HepG2 (cell line): ENCODE results near the gene MAP3K1. TPM values are rescaled to one million over a fixed set of nuclear protein-coding genes. Genes with fewer than 3 reads are reported as not detected.

Experiments
- ATF5 ChIP-seq: sonication (generic); formaldehyde crosslinking; IDR thresholded peaks from 2 replicates; pipeline ENCODE4 v1.4.0; 2020; ENCODE audit warnings: mild to moderate bottlenecking, low read depth, missing genetic modification reagents
- DZIP1 ChIP-seq: sonication (generic); formaldehyde crosslinking; IDR thresholded peaks from 2 replicates; pipeline ENCODE4 v1.5.0; 2020; ENCODE audit warnings: mild to moderate bottlenecking, missing genetic modification reagents
- E2F1 ChIP-seq: sonication (generic); formaldehyde crosslinking; IDR thresholded peaks from 2 replicates; pipeline ENCODE4 v1.5.0; 2020; ENCODE audit warnings: missing genetic modification reagents
- KDM5B ChIP-seq: sonication (generic); formaldehyde crosslinking; IDR thresholded peaks from 2 replicates; pipeline ENCODE4 v1.4.0; 2020; ENCODE audit warnings: missing genetic modification reagents, mild to moderate bottlenecking, borderline replicate concordance
- KLF12 ChIP-seq: sonication (generic); formaldehyde crosslinking; IDR thresholded peaks from 2 replicates; pipeline ENCODE4 v1.4.0; 2020; ENCODE audit warnings: missing genetic modification reagents, borderline replicate concordance
- MYC ChIP-seq: sonication (generic); formaldehyde crosslinking; IDR thresholded peaks from 2 replicates; pipeline ENCODE4 v1.9.0; 2021; ENCODE audit warnings: missing genetic modification reagents, borderline replicate concordance
- NONO ChIP-seq, 2 experiments: fragments of 450-650 bp in 1 of 2; sonication (generic) in 1 of 2; formaldehyde crosslinking in 1 of 2; IDR thresholded peaks in 1 of 2; conservative IDR thresholded peaks in 1 of 2; 2 replicates each; pipeline versions ENCODE4 v1.6.1 to v1.8.0; 2017 to 2022; ENCODE audit warnings: mild to moderate bottlenecking in 1 of 2, missing genetic modification reagents in 1 of 2, moderate library complexity in 1 of 2
- PCBP1 ChIP-seq: fragments of 200-400 bp; formaldehyde crosslinking; IDR thresholded peaks from 2 replicates; pipeline ENCODE4 v1.6.1; 2017; ENCODE audit warnings: mild to moderate bottlenecking, low read depth, low read length, borderline replicate concordance
- PCBP2 ChIP-seq: fragments of 200-400 bp; formaldehyde crosslinking; optimal IDR thresholded peaks from 2 replicates; pipeline ENCODE3; 2018; ENCODE audit warnings: low read length, low read depth; ENCODE audit not compliant: poor library complexity, severe bottlenecking
- POLR2A ChIP-seq, 2 experiments: IDR thresholded peaks; 2 replicates each; pipeline ENCODE4 v1.6.1; 2011; ENCODE audit warnings: low read depth in 2 of 2, low read length in 2 of 2, mild to moderate bottlenecking in 1 of 2, moderate library complexity in 1 of 2; ENCODE audit not compliant: insufficient read depth in 1 of 2
- PRMT3 ChIP-seq: sonication (generic); formaldehyde crosslinking; IDR thresholded peaks from 2 replicates; pipeline ENCODE4 v1.8.1; 2022; ENCODE audit warnings: low read depth, mild to moderate bottlenecking, moderate library complexity, missing genetic modification reagents, borderline replicate concordance
- SNRNP70 ChIP-seq: fragments of 200-400 bp; formaldehyde crosslinking; IDR thresholded peaks from 2 replicates; pipeline ENCODE4 v1.6.1; 2017; ENCODE audit warnings: mild to moderate bottlenecking, low read depth, low read length, moderate library complexity
- TSC22D2 ChIP-seq: sonication (generic); formaldehyde crosslinking; IDR thresholded peaks from 2 replicates; pipeline ENCODE4 v1.5.1; 2020; ENCODE audit warnings: missing genetic modification reagents, mild to moderate bottlenecking, borderline replicate concordance
- ZBTB38 ChIP-seq: sonication (generic); formaldehyde crosslinking; IDR thresholded peaks from 2 replicates; pipeline ENCODE4 v1.5.1; 2020; ENCODE audit warnings: mild to moderate bottlenecking, missing genetic modification reagents
- ZNF451 ChIP-seq: sonication (generic); formaldehyde crosslinking; IDR thresholded peaks from 2 replicates; pipeline ENCODE4 v1.5.0; 2020; ENCODE audit warnings: mild to moderate bottlenecking, missing genetic modification reagents
- ZNF558 ChIP-seq: sonication (generic); formaldehyde crosslinking; IDR thresholded peaks from 2 replicates; pipeline ENCODE4 v1.9.0; 2022; ENCODE audit warnings: mild to moderate bottlenecking, missing genetic modification reagents, borderline replicate concordance
- ZNF614 ChIP-seq: IDR thresholded peaks from 2 replicates; pipeline ENCODE4 v1.6.1; 2018; ENCODE audit warnings: missing biosample characterization, missing genetic modification reagents, inconsistent platforms, borderline replicate concordance
- ZNF639 ChIP-seq: conservative IDR thresholded peaks from 2 replicates; pipeline ENCODE4 v1.6.1; 2018; ENCODE audit warnings: missing genetic modification reagents
- ZNF768 ChIP-seq: sonication (generic); formaldehyde crosslinking; IDR thresholded peaks from 2 replicates; pipeline ENCODE4 v1.4.0; 2020; ENCODE audit warnings: missing genetic modification reagents
- ZSCAN20 ChIP-seq: sonication (generic); formaldehyde crosslinking; IDR thresholded peaks from 2 replicates; pipeline ENCODE4 v1.4.0; 2020; ENCODE audit warnings: missing genetic modification reagents, mild to moderate bottlenecking, borderline replicate concordance
- polyA plus RNA-seq, 8 experiments: library from polyadenylated mRNA; depleted of rRNA in 3 of 8; stranded (reverse) in 7 of 8; unstranded in 1 of 8; fragments of >200 nt; fragmentation: Illumina TruSeq in 4 of 8; extraction: Trizol in 4 of 8; gene quantifications; 2 replicates each; pipeline versions ENCODE4 v1.2.1 to v1.2.3, GENCODE V29; 2011 to 2016; ENCODE audit warnings: low read depth in 4 of 8, missing spikeins in 1 of 8, mixed read lengths in 1 of 8; ENCODE audit not compliant: insufficient read depth in 1 of 8
- total RNA-seq, 5 experiments: library from RNA; depleted of rRNA; stranded (reverse); fragments of >200 nt; fragmentation: Illumina TruSeq; extraction: Trizol; gene quantifications; 2 replicates each; pipeline ENCODE4 v1.2.3, GENCODE V29; 2016; ENCODE audit warnings: low read depth in 1 of 5

The MAP3K1 gene
- total and polyA plus RNA-seq, 2 of the 13 experiments (the other 11 are each of a cell fraction or from before 2014, with no cell fraction given) = 16.4 to 30.3 TPM

- TF ChIP-seq DZIP1 (peak; percentile 27; the same call in 1 of the 2 replicates), ZNF614 (CRISPR knock-in tag) (peak; percentile 49; the same call in 1 of the 2 replicates), ZBTB38 (peak; percentile 56; the same call in 1 of the 2 replicates), ZSCAN20 (peak; percentile 67), ZNF639 (CRISPR knock-in tag) (peak; percentile 41; the same call in 1 of the 2 replicates), E2F1 (CRISPR knock-in tag) (0 out of 2 replicates have a peak, but pooled peaks have one; percentile 29), KLF12 (CRISPR knock-in tag) (peak; percentile 75; the same call in 1 of the 2 replicates), ATF5 (CRISPR knock-in tag) (no peak; the same call in 1 of the 2 replicates), SNRNP70 (no peak), PRMT3 (CRISPR knock-in tag) (no peak), ZNF558 (CRISPR knock-in tag) (0 out of 2 replicates have a peak, but pooled peaks have one; percentile 42), ZNF451 (CRISPR knock-in tag) (peak; percentile 41; the same call in 1 of the 2 replicates), MYC (peak; percentile 79; the same call in 1 of the 2 replicates), POLR2A (IDR thresholded peaks at IDR 0.05; ENCODE audit: insufficient read depth in 1 of 2, low read depth in 2 of 2, low read length in 2 of 2) (peak; percentile 91 to 98), PCBP2 (no peak), TSC22D2 (peak; percentile 46; the same call in 1 of the 2 replicates), KDM5B (CRISPR knock-in tag) (peak; percentile 91; the same call in 1 of the 2 replicates), ZNF768 (peak; percentile 41), NONO (IDR thresholded peaks at IDR 0.05) (no peak), NONO (CRISPR knock-in tag; conservative IDR thresholded peaks at IDR 0.05) (peak; percentile 53), PCBP1 (no peak)
Measured at GRCh38 chr5:56909294-56910209, 94.2 kb downstream of the MAP3K1 start, which contains the start of gene SETD9 (continued).
